Heart left ventricle (tissue), 13 donors: Measurements from ENCODE around the gene CD101.

Experiments used
- CTCF ChIP-seq, 12 donors: fragments of 200-600 bp; sonication (generic) in 4 of 12; IDR thresholded peaks; one replicate each; pipeline versions ENCODE4 v1.5.0 to v1.8.0; 2018 to 2022; ENCODE audit warnings: antibody characterized with exemption in 12 of 12, mild to moderate bottlenecking in 5 of 12
- POLR2A ChIP-seq, 2 donors: fragments of 450-650 bp; IDR thresholded peaks; one replicate each; pipeline ENCODE4 v1.6.1; 2017; ENCODE audit warnings: antibody characterized with exemption in 2 of 2, mild to moderate bottlenecking in 2 of 2, moderate library complexity in 2 of 2
- donor health status: ischemic (EF 13 %, LVEDD 7.1; RV severe dilation, severe dysfunction).
- donor health status: DM: no; HTN: yes; CAD: no.
- donor health status: DM: no; HTN: no; CAD: no.
- donor health status: ischemic (EF 25% LVEDD 6.9; RV normal size, moderate dysfunction).
- donor health status: ischemic (EF 25% LVEDD 5.7; RV mildly dilated, moderate dysfunction).
- donor health status: ischemic (EF 35%, LVEDD 5.7; RV mildly dilated, moderate dysfunction).
- donor health status: nonischemic (EF 11% LVEDD 7.7; RV severe dilation, severe dysfunction).
- donor health status: DM: yes; HTN: yes; CAD: no.
- donor health status: PGD.
- donor health status: ischemic (EF 29% LVEDD 5.4; RV normal size, mild dysfunction).
- donor health status: nonischemic (EF 23%, LVEDD 6.1; RV moderate dilation, normal function).

DNA sequence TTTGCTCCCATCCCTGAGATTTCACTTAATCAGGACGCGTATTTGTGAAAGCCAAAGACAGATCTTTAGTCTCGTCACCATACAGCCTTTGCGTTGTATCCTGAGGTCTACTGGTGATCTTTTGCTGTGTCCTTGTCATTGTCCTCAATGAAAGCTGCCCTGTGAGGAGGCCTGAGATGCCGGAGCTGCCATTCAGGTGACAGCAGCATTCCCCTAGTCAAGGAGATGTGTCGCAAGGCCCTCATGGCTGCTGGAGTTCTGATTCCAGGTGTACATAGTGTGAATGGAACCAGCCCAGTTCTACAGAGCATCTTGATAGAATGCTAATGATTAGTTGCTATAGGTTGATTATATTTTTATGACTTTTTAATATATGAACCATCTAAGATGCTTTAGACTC is 82.7 kb downstream of the CD101 start:
- TF ChIP-seq CTCF (IDR thresholded peaks at IDR 0.05) = no peak
- TF ChIP-seq POLR2A (IDR thresholded peaks at IDR 0.05) = no peak
